GM21515 (cell line): ENCODE data around the gene ITGB1BP1.

ENCODE experiments used
- ATAC-seq: cut with Tn5 transposase; IDR thresholded peaks from one replicate; pipeline ENCODE4 v1.9.1; 2021; ENCODE audit not compliant: unreplicated experiment

Gene ITGB1BP1

GRCh38 chr2:9380702-9381628 lies 42.4 kb downstream of the ITGB1BP1 start:
- ATAC-seq: no peak

DNA sequence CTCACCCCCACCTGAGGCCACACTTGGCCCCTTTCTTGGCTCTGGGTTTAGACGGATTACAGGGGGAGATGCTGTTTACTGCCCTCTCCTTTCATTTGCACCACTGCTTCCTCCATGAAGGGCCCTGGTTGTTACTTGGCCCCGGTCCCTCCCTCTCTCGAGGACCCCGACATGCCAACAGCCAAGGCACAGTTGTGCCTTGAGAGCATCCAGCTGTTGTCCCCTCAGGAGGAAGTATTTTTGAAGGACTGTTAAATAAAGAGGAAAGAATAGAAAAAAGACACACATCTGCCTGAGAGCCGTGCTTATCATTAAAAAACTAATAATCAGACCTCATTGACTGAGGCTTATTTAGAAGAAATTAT lies 44.0 kb downstream of the ITGB1BP1 start:
- no peak for ATAC-seq

DNA sequence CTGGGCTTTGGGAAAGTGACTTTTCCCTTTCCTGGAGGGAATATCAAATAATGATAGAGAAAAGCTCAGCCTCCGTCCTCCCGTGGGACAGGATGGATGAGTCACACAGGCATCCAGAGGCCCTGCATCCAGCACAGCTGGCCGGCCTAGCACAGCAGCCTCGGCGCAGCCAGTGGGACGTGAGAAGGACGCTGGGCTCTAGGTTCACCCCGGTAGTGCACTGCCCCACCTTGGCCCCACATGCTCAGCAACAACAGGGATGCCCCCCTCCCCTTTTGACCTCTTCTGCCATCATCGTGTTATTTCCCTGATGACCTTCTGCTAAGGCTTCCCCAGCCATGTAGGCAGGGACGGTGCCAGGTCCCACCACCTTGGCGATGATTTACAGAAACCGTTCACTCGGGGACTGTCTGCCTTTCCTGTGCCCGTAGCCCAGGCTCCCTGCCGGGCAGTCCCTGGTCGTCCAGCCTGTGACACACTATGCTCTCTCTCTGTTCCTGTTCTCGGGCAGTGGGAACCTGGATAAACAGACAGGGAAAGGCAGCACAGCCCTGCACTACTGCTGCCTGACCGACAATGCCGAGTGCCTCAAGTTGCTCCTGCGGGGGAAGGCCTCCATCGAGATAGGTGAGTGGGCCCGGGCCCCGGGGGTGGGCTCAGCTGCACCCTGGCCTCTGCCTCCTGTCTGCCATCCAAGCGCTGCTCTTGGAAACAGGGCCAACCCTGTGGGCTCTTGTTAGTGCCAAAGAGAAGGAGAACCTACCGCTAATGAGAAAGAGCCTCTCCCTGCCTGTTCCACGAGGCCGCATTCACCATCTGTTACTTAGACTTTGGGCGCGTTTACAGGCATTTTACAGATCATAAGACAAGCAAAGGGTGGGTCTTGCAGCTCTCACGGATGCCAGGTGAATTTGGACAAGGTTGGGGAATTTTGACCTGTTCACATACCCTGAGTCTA lies 44.6 kb downstream of the ITGB1BP1 start:
- ATAC-seq: no peak

GRCh38 chr2:9377461-9378097 lies 45.7 kb downstream of the ITGB1BP1 start:
- ATAC-seq: no peak

DNA sequence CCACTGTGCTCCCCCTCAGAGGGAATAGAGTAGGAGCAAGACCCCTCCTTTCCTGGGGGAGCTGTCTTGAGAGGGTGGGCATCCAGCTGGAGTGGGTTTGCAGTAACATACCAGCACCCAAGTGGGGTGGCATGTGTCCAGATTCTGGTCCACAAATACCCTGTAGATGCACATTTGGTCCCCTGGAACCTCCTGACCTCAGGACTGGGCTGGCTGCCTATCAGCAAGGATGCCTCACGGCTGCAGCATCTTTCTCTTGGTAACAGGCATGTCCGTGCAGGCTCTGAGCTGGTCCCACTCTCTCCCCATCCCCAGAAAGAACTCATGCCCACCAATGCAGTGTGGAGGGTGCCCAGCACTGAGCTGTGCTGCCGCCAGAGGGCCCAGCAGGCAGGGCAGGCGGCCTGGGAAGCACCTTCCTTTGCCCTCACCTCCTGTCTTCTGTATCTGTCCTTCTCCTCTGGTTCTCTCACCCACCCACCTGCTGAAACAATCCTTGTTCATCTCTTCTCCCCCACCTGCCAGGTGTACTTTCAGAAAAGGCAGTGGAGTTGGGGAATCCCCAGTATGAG lies 47.4 kb downstream of the ITGB1BP1 start:
- no peak for ATAC-seq

DNA sequence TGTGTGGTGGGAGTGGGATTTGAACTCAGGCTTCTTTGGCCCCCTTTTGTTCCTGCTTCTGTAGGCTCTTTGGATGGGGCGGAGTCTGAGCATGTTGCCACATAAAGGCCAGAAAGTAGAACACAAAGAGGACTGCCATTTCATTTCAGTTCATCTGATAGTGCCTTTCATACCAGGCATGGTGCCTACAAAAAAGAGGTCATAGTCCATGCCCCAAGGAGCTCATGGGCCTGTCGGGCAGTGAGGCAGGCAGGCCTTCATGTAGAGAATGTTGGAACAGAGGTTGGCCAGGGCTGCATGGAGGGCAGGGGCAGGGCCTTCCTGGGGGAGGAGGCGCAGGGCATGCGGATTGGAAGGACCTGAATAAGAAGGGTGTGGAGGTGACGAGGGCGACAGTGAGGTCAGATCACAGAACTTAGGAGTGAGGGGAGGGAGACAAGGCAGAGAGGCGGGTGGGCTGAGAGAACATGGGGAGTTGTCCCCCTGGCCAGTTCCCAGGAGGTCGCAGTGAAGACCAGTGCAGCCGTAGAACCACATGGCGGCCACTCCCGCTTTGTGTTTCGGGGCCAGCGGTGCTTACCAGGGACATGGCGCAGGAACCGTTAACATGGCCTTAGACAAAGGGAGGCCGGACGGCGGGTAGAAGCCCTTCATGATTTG lies 49.1 kb downstream of the ITGB1BP1 start:
- no peak for ATAC-seq

GRCh38 chr2:9373476-9373875 lies 49.9 kb downstream of the ITGB1BP1 start:
- ATAC-seq: no peak

DNA sequence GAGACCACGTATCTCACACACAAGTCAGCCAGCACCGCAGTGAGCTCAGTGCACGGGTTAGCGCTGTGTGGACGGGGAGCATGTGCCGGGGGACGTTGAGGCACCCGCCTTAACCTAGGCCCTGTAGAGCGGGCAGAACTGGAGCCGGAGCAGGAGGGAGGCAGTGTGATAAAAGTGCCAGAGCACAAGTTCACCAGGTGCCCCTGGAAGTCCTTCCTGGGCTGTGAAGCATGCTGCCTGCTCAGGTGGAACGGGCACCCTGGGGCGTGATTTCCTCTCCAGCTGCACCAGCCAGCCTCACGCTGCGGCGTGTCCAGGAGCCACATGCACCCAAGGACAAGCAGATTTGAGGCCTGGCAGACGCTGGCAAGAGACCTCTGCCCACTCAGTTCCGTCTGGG lies 50.3 kb downstream of the ITGB1BP1 start:
- no peak for ATAC-seq

GRCh38 chr2:9370746-9371145 lies 52.6 kb downstream of the ITGB1BP1 start:
- ATAC-seq: no peak

- no peak for ATAC-seq
These were observed 57.3 kb downstream of the ITGB1BP1 start for GRCh38 chr2:9366026-9366425.

- no peak for ATAC-seq
These were observed 57.8 kb downstream of the ITGB1BP1 start for GRCh38 chr2:9365498-9366019.

GRCh38 chr2:9364791-9365497 lies 58.4 kb downstream of the ITGB1BP1 start:
- ATAC-seq: no peak

- no peak for ATAC-seq
These were observed 59.0 kb downstream of the ITGB1BP1 start for GRCh38 chr2:9364373-9364772.

- no peak for ATAC-seq
These were observed 62.6 kb downstream of the ITGB1BP1 start for GRCh38 chr2:9360701-9361100.

DNA sequence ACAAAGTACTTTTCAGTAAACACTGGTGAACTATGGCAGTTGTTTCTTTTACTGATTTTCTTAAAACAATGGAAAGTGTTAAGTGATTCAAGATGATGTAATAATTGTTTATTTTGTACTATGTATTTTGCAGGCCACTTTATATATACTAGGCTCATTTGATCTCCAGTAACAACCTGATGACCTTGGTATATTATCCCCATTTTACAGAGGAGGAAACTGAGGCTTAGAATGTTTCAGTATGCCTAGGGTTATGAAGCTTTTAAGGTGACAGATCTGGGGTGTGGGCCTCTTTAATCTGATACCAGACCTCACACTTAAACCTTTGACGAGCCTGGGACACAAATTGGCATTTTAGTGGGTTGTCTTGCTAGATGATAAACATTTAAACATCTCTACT lies 63.2 kb downstream of the ITGB1BP1 start:
- ATAC-seq: no peak

- no peak for ATAC-seq
These were observed 63.9 kb downstream of the ITGB1BP1 start for GRCh38 chr2:9359463-9359862.

GRCh38 chr2:9358846-9359245 lies 64.5 kb downstream of the ITGB1BP1 start:
- ATAC-seq: no peak

DNA sequence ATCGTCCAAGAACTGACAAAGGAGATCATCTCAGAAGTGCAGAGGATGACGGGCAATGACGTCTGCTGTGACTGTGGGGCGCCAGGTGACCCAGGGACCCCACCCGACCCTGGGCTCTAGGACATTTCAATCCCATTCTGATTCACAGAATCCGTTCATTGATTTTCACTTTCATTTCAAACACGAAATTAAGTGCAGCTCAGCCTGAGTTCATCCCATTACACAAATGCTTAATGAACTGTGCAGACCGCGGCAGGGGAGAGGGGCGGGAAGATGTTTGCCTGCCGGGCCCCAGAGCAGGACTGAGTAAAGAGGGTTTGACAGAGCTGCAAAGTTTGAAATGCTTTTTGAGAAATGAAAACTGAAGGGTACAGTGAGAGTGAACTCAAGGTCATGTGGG lies 67.1 kb downstream of the ITGB1BP1 start:
- no peak for ATAC-seq

GRCh38 chr2:9355716-9356115 lies 67.6 kb downstream of the ITGB1BP1 start:
- no peak for ATAC-seq

GRCh38 chr2:9355270-9355669 lies 68.1 kb downstream of the ITGB1BP1 start:
- no peak for ATAC-seq
